ENCODE data around the gene LIPI.

DNA sequence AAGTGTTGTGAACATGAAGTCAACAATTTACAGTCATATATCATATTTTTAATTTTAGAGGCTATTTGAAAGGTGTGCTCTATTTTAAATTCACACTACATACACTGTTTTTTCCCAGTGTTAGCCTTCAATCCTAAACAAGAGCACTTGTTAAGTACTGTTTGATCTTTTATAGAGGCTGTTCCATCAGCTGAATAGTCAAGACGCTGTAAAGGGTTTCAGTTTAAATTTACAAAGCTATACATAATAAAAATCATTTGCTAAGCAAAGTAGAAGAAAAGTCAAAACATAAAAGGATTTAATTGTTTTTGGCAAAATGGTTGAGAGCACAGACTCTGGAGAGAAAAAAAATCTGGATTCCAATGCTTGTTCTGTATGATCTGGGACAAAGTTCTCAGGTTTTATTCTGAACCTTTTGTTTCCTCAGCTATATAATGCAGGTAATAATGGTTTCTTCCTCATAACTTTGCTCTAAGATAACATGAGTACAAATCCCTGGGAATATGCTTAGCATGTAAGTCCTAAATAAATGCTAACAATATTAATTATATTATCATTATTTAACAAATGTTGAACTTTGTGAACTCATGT, 49.5 kb upstream of the LIPI start:
- TF ChIP-seq EZH2phosphoT487 (conservative IDR thresholded peaks at IDR 0.05; ENCODE audit: low read length), result no peak
- TF ChIP-seq, protein P1, sequence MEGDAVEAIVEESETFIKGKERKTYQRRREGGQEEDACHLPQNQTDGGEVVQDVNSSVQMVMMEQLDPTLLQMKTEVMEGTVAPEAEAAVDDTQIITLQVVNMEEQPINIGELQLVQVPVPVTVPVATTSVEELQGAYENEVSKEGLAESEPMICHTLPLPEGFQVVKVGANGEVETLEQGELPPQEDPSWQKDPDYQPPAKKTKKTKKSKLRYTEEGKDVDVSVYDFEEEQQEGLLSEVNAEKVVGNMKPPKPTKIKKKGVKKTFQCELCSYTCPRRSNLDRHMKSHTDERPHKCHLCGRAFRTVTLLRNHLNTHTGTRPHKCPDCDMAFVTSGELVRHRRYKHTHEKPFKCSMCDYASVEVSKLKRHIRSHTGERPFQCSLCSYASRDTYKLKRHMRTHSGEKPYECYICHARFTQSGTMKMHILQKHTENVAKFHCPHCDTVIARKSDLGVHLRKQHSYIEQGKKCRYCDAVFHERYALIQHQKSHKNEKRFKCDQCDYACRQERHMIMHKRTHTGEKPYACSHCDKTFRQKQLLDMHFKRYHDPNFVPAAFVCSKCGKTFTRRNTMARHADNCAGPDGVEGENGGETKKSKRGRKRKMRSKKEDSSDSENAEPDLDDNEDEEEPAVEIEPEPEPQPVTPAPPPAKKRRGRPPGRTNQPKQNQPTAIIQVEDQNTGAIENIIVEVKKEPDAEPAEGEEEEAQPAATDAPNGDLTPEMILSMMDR (IDR thresholded peaks at IDR 0.05; ENCODE audit: insufficient read depth, low read length, poor library complexity, severe bottlenecking), result no peak
